Measurements from ENCODE around the gene PSMD3. TPM values are rescaled to one million over a fixed set of nuclear protein-coding genes. Genes with fewer than 3 reads are reported as not detected.
A peak's percentile ranks its signal among the peaks of the same experiment; 100 is the strongest.

Gene PSMD3
- total and polyA plus RNA-seq, 4 donors = 56.2 to 105 (median 84.8) TPM

- H3K4me1 ChIP-seq (ENCODE audit: control insufficient read depth in 5 of 5, insufficient read depth in 5 of 5, low read length in 5 of 5) = peaks cover 0 to 18% (median 0%) of the 10 kb centered on the region in 5 donors
- no peak overlapping the region for H3K4me3 ChIP-seq
- no peak overlapping the region for H3K27ac ChIP-seq (ENCODE audit: low read depth in 1 of 2, low read length in 1 of 2)
- H3K27me3 ChIP-seq (ENCODE audit: control insufficient read depth in 3 of 3, insufficient read depth in 3 of 3, low read length in 2 of 3) = no peaks in the 10 kb centered on the region
- WGBS, 2 donors = 64 to 70% methylated on average over 5 of the region's 5 CpGs
- no peak overlapping the region for H3K9ac ChIP-seq (ENCODE audit: insufficient read depth in 1 of 2, low read length in 2 of 2)
- TF ChIP-seq CTCF (IDR thresholded peaks at IDR 0.05; ENCODE audit: control extremely low read depth, extremely low read depth) = no peak
- no peak for DNase-seq
- H3K9me3 ChIP-seq (ENCODE audit: control insufficient read depth in 4 of 4, insufficient read depth in 3 of 4, low read length in 3 of 4) = no peaks in the 10 kb centered on the region
- no peaks in the 10 kb centered on the region for H3K36me3 ChIP-seq (ENCODE audit: control insufficient read depth in 4 of 4, insufficient read depth in 4 of 4, low read length in 4 of 4)
- no peak for ATAC-seq (ENCODE audit: insufficient read depth, low FRiP score)
Measured at GRCh38 chr17:39950871-39951348, 29.7 kb upstream of the PSMD3 start.

- Histone ChIP-seq H3K4me1 (ENCODE audit: control insufficient read depth in 5 of 5, insufficient read depth in 5 of 5, low read length in 5 of 5) (peaks cover 0 to 18% (median 0%) of the 10 kb centered on the region in 5 donors), H3K9me3 (ENCODE audit: control insufficient read depth in 4 of 4, insufficient read depth in 3 of 4, low read length in 3 of 4) (no peaks in the 10 kb centered on the region), H3K9ac (ENCODE audit: insufficient read depth in 1 of 2, low read length in 2 of 2) (peak overlapping the region in 1 of 2 donors; percentile 54), H3K27me3 (ENCODE audit: control insufficient read depth in 3 of 3, insufficient read depth in 3 of 3, low read length in 2 of 3) (no peaks in the 10 kb centered on the region), H3K27ac (ENCODE audit: low read depth in 1 of 2, low read length in 1 of 2) (peak overlapping the region in 1 of 2 donors; percentile 80), H3K36me3 (ENCODE audit: control insufficient read depth in 4 of 4, insufficient read depth in 4 of 4, low read length in 4 of 4) (no peaks in the 10 kb centered on the region), H3K4me3 (peak overlapping the region; percentile 35)
- TF ChIP-seq CTCF (IDR thresholded peaks at IDR 0.05; ENCODE audit: control extremely low read depth, extremely low read depth) = no peak
- DNase-seq (no peak), ATAC-seq (ENCODE audit: insufficient read depth, low FRiP score) (no peak)
- WGBS, 2 donors = 51 to 63% methylated on average over 22 of the region's 22 CpGs
Measured at GRCh38 chr17:39951924-39952679, 28.5 kb upstream of the PSMD3 start.

GRCh38 chr17:39952680-39953470, 27.7 kb upstream of the PSMD3 start:
- Histone ChIP-seq H3K27me3 (ENCODE audit: control insufficient read depth in 3 of 3, insufficient read depth in 3 of 3, low read length in 2 of 3) (no peaks in the 10 kb centered on the region), H3K4me1 (ENCODE audit: control insufficient read depth in 5 of 5, insufficient read depth in 5 of 5, low read length in 5 of 5) (peaks cover 0 to 18% (median 0%) of the 10 kb centered on the region in 5 donors), H3K9me3 (ENCODE audit: control insufficient read depth in 4 of 4, insufficient read depth in 3 of 4, low read length in 3 of 4) (no peaks in the 10 kb centered on the region), H3K27ac (ENCODE audit: low read depth in 1 of 2, low read length in 1 of 2) (peak overlapping the region in 1 of 2 donors; percentile 80), H3K9ac (ENCODE audit: insufficient read depth in 1 of 2, low read length in 2 of 2) (peak overlapping the region in 1 of 2 donors; percentile 39), H3K36me3 (ENCODE audit: control insufficient read depth in 4 of 4, insufficient read depth in 4 of 4, low read length in 4 of 4) (no peaks in the 10 kb centered on the region), H3K4me3 (peak overlapping the region; percentile 35)
- WGBS, 2 donors = 2% methylated on average over 35 to 54 of the region's 55 CpGs
- peak; percentile 93 for ATAC-seq (ENCODE audit: insufficient read depth, low FRiP score)
- no peak for TF ChIP-seq CTCF (IDR thresholded peaks at IDR 0.05; ENCODE audit: control extremely low read depth, extremely low read depth)
- peak; percentile 96 to 99 (median 97) for DNase-seq
